HepG2 (cell line): Measurements from ENCODE around the gene MTSS2. TPM values are rescaled to one million over a fixed set of nuclear protein-coding genes. Genes with fewer than 3 reads are reported as not detected.

Experiments used
- ARID2 ChIP-seq: sonication (generic); formaldehyde crosslinking; IDR thresholded peaks from 2 replicates; pipeline ENCODE4 v1.8.1; 2022; ENCODE audit warnings: mild to moderate bottlenecking, missing genetic modification reagents, borderline replicate concordance
- ATM ChIP-seq: fragments of 450-650 bp; IDR thresholded peaks from 2 replicates; pipeline ENCODE4 v1.7.1; 2017; ENCODE audit warnings: mild to moderate bottlenecking, borderline replicate concordance
- CHD4 ChIP-seq: fragments of 200-600 bp; sonication (generic); IDR thresholded peaks from 2 replicates; pipeline ENCODE4 v1.7.0; 2017; ENCODE audit warnings: mild to moderate bottlenecking, low read length, borderline replicate concordance
- DR1 ChIP-seq: sonication (generic); formaldehyde crosslinking; IDR thresholded peaks from 2 replicates; pipeline ENCODE4 v1.8.0; 2021; ENCODE audit warnings: mild to moderate bottlenecking, missing genetic modification reagents, inconsistent platforms
- GLI4 ChIP-seq: sonication (generic); formaldehyde crosslinking; IDR thresholded peaks from 2 replicates; pipeline ENCODE4 v1.5.1; 2020; ENCODE audit warnings: missing genetic modification reagents, mild to moderate bottlenecking, moderate library complexity, borderline replicate concordance
- MXD4 ChIP-seq: IDR thresholded peaks from 2 replicates; pipeline ENCODE4 v1.6.1; 2016; ENCODE audit warnings: mild to moderate bottlenecking, missing biosample characterization, missing genetic modification reagents
- POGZ ChIP-seq: sonication (generic); formaldehyde crosslinking; IDR thresholded peaks from 2 replicates; pipeline ENCODE4 v1.4.0; 2020; ENCODE audit warnings: mild to moderate bottlenecking, missing genetic modification reagents
- POLR2AphosphoS2 ChIP-seq: IDR thresholded peaks from 2 replicates; pipeline ENCODE4 v1.6.1; 2011; ENCODE audit warnings: low read depth, low read length, improper control_type of control experiment
- SALL2 ChIP-seq: sonication (generic); formaldehyde crosslinking; IDR thresholded peaks from 2 replicates; pipeline ENCODE4 v1.8.1; 2023; ENCODE audit warnings: mild to moderate bottlenecking, missing genetic modification reagents, inconsistent platforms
- SATB2 ChIP-seq: sonication (generic); formaldehyde crosslinking; IDR thresholded peaks from 2 replicates; pipeline ENCODE4 v1.5.0; 2020; ENCODE audit warnings: missing genetic modification reagents
- SRSF1 ChIP-seq: fragments of 200-400 bp; formaldehyde crosslinking; optimal IDR thresholded peaks from 2 replicates; pipeline ENCODE3; 2017; ENCODE audit warnings: mild to moderate bottlenecking, low read depth, low read length, moderate library complexity
- WIZ ChIP-seq: sonication (generic); formaldehyde crosslinking; IDR thresholded peaks from 2 replicates; pipeline ENCODE4 v1.5.1; 2020; ENCODE audit warnings: mild to moderate bottlenecking, missing genetic modification reagents
- ZBTB39 ChIP-seq: sonication (generic); formaldehyde crosslinking; IDR thresholded peaks from 2 replicates; pipeline ENCODE4 v1.5.0; 2020; ENCODE audit warnings: missing genetic modification reagents
- ZBTB42 ChIP-seq: sonication (generic); formaldehyde crosslinking; IDR thresholded peaks from 2 replicates; pipeline ENCODE4 v1.5.0; 2020; ENCODE audit warnings: mild to moderate bottlenecking, missing genetic modification reagents
- ZNF121 ChIP-seq: sonication (generic); formaldehyde crosslinking; IDR thresholded peaks from 2 replicates; pipeline ENCODE4 v1.5.0; 2020; ENCODE audit warnings: mild to moderate bottlenecking, missing genetic modification reagents
- ZNF253 ChIP-seq: sonication (generic); formaldehyde crosslinking; IDR thresholded peaks from 2 replicates; pipeline ENCODE4 v1.8.0; 2022; ENCODE audit warnings: mild to moderate bottlenecking, missing genetic modification reagents, borderline replicate concordance
- ZNF34 ChIP-seq: sonication (generic); formaldehyde crosslinking; IDR thresholded peaks from 2 replicates; pipeline ENCODE4 v1.4.0; 2020; ENCODE audit warnings: mild to moderate bottlenecking, missing genetic modification reagents, borderline replicate concordance
- ZNF432 ChIP-seq: sonication (generic); formaldehyde crosslinking; IDR thresholded peaks from 2 replicates; pipeline ENCODE4 v1.5.0; 2020; ENCODE audit warnings: missing genetic modification reagents, mild to moderate bottlenecking, borderline replicate concordance
- ZNF589 ChIP-seq: sonication (generic); formaldehyde crosslinking; conservative IDR thresholded peaks from 2 replicates; pipeline ENCODE4 v1.8.0; 2022; ENCODE audit warnings: mild to moderate bottlenecking, moderate library complexity, missing genetic modification reagents
- ZNF746 ChIP-seq: sonication (generic); formaldehyde crosslinking; IDR thresholded peaks from 2 replicates; pipeline ENCODE4 v1.8.0; 2022; ENCODE audit warnings: mild to moderate bottlenecking, missing genetic modification reagents
- ZNF883 ChIP-seq: sonication (generic); formaldehyde crosslinking; IDR thresholded peaks from 2 replicates; pipeline ENCODE4 v1.5.1; 2020; ENCODE audit warnings: mild to moderate bottlenecking, missing genetic modification reagents; ENCODE audit errors: not compliant biosample characterization
- ZSCAN25 ChIP-seq: sonication (generic); formaldehyde crosslinking; IDR thresholded peaks from 2 replicates; pipeline ENCODE4 v1.8.0; 2022; ENCODE audit warnings: mild to moderate bottlenecking, missing genetic modification reagents
- polyA plus RNA-seq, 8 experiments: library from polyadenylated mRNA; depleted of rRNA in 3 of 8; stranded (reverse) in 7 of 8; unstranded in 1 of 8; fragments of >200 nt; fragmentation: Illumina TruSeq in 4 of 8; extraction: Trizol in 4 of 8; gene quantifications; 2 replicates each; pipeline versions ENCODE4 v1.2.1 to v1.2.3, GENCODE V29; 2011 to 2016; ENCODE audit warnings: low read depth in 4 of 8, missing spikeins in 1 of 8, mixed read lengths in 1 of 8; ENCODE audit not compliant: insufficient read depth in 1 of 8
- total RNA-seq, 5 experiments: library from RNA; depleted of rRNA; stranded (reverse); fragments of >200 nt; fragmentation: Illumina TruSeq; extraction: Trizol; gene quantifications; 2 replicates each; pipeline ENCODE4 v1.2.3, GENCODE V29; 2016; ENCODE audit warnings: low read depth in 1 of 5
- TF ChIP-seq, protein P1 (sequence below): IDR thresholded peaks from 2 replicates; pipeline ENCODE4 v1.6.1; 2016; ENCODE audit warnings: low read depth, missing genetic modification reagents, missing compliant biosample characterization

MTSS2 gene
- total and polyA plus RNA-seq, 2 of the 13 experiments (the other 11 are each of a cell fraction or from before 2014, with no cell fraction given): 132 to 242 TPM

GRCh38 chr16:70710422-70711210 is 24.8 kb upstream of the MTSS2 start (continued):
- TF ChIP-seq, protein P1, sequence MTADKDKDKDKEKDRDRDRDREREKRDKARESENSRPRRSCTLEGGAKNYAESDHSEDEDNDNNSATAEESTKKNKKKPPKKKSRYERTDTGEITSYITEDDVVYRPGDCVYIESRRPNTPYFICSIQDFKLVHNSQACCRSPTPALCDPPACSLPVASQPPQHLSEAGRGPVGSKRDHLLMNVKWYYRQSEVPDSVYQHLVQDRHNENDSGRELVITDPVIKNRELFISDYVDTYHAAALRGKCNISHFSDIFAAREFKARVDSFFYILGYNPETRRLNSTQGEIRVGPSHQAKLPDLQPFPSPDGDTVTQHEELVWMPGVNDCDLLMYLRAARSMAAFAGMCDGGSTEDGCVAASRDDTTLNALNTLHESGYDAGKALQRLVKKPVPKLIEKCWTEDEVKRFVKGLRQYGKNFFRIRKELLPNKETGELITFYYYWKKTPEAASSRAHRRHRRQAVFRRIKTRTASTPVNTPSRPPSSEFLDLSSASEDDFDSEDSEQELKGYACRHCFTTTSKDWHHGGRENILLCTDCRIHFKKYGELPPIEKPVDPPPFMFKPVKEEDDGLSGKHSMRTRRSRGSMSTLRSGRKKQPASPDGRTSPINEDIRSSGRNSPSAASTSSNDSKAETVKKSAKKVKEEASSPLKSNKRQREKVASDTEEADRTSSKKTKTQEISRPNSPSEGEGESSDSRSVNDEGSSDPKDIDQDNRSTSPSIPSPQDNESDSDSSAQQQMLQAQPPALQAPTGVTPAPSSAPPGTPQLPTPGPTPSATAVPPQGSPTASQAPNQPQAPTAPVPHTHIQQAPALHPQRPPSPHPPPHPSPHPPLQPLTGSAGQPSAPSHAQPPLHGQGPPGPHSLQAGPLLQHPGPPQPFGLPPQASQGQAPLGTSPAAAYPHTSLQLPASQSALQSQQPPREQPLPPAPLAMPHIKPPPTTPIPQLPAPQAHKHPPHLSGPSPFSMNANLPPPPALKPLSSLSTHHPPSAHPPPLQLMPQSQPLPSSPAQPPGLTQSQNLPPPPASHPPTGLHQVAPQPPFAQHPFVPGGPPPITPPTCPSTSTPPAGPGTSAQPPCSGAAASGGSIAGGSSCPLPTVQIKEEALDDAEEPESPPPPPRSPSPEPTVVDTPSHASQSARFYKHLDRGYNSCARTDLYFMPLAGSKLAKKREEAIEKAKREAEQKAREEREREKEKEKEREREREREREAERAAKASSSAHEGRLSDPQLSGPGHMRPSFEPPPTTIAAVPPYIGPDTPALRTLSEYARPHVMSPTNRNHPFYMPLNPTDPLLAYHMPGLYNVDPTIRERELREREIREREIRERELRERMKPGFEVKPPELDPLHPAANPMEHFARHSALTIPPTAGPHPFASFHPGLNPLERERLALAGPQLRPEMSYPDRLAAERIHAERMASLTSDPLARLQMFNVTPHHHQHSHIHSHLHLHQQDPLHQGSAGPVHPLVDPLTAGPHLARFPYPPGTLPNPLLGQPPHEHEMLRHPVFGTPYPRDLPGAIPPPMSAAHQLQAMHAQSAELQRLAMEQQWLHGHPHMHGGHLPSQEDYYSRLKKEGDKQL (CRISPR knock-in tag): no peak
- TF ChIP-seq CHD4 (no peak), SRSF1 (no peak), GLI4 (CRISPR knock-in tag) (0 out of 2 replicates have a peak, but pooled peaks have one; percentile 70), ZBTB39 (CRISPR knock-in tag) (peak; percentile 45; the same call in 1 of the 2 replicates), POLR2AphosphoS2 (no peak), ATM (no peak), POGZ (no peak), ZNF121 (no peak), WIZ (CRISPR knock-in tag) (no peak), ARID2 (CRISPR knock-in tag) (no peak), ZNF746 (CRISPR knock-in tag) (no peak), SATB2 (CRISPR knock-in tag) (no peak), ZBTB42 (CRISPR knock-in tag) (no peak), ZNF883 (no peak), ZSCAN25 (CRISPR knock-in tag) (0 out of 2 replicates have a peak, but pooled peaks have one; percentile 24), DR1 (CRISPR knock-in tag) (no peak), ZNF432 (CRISPR knock-in tag) (no peak), ZNF34 (CRISPR knock-in tag) (no peak), MXD4 (CRISPR knock-in tag) (no peak), ZNF253 (peak; percentile 53; the same call in 1 of the 2 replicates), SALL2 (CRISPR knock-in tag) (no peak), ZNF589 (CRISPR knock-in tag) (peak; percentile 49)
